Kidney (tissue), 14 donors: ENCODE measurements around the gene MYH13. TPM values are rescaled to one million over a fixed set of nuclear protein-coding genes. Genes with fewer than 3 reads are reported as not detected.

Experiments
- DNase-seq, 5 donors: peaks; one replicate each; pipeline ENCODE4 v3.0.0-alpha.2; 2013 to 2020
- FAIRE-seq: peaks from 2 replicates; lab custom pipeline; 2012; peaks lifted over from hg19 to GRCh38; lab: Jason Lieb, UNC
- H3K27ac ChIP-seq, 2 donors: one replicate each; pipeline ENCODE4 v1.7.0; 2013; ENCODE audit warnings: low read depth in 2 of 2, low read length in 2 of 2, inconsistent platforms in 1 of 2
- H3K27me3 ChIP-seq: one replicate; pipeline ENCODE4 v1.7.1; 2013; ENCODE audit warnings: low read length, inconsistent platforms; ENCODE audit not compliant: control insufficient read depth, insufficient read depth
- H3K36me3 ChIP-seq, 3 donors: one replicate each; pipeline versions ENCODE4 v1.7.0 to v1.7.1; 2013; ENCODE audit warnings: low read length in 3 of 3, control low read depth in 1 of 3, inconsistent platforms in 1 of 3; ENCODE audit not compliant: insufficient read depth in 3 of 3, control insufficient read depth in 2 of 3
- H3K4me1 ChIP-seq, 3 donors: one replicate each; pipeline versions ENCODE4 v1.7.0 to v1.7.1; 2013; ENCODE audit warnings: low read length in 3 of 3, inconsistent platforms in 1 of 3, low read depth in 1 of 3; ENCODE audit not compliant: control insufficient read depth in 2 of 3, insufficient read depth in 2 of 3
- H3K4me3 ChIP-seq, 3 donors: one replicate each; pipeline versions ENCODE4 v1.7.0 to v1.8.1; 2013; ENCODE audit warnings: low read length in 3 of 3, control low read depth in 1 of 3, inconsistent platforms in 1 of 3
- H3K9ac ChIP-seq, 3 donors: one replicate each; pipeline versions ENCODE4 v1.7.0 to v1.7.1; 2013; ENCODE audit warnings: low read length in 3 of 3, control low read depth in 1 of 3, inconsistent platforms in 1 of 3
- H3K9me3 ChIP-seq, 3 donors: one replicate each; pipeline versions ENCODE4 v1.7.0 to v1.7.1; 2013; ENCODE audit warnings: low read length in 3 of 3, control low read depth in 1 of 3, inconsistent platforms in 1 of 3; ENCODE audit not compliant: control insufficient read depth in 2 of 3, insufficient read depth in 1 of 3
- intact Hi-C: fragments of 100-400 bp; cut with DNase I; formaldehyde crosslinking; loops from one replicate; pipeline ENCODE4 v1.11.1; 2022
- polyA plus RNA-seq: library from polyadenylated mRNA; stranded (reverse); fragments of 350-450 nt; fragmentation: Illumina TruSeq; extraction: RNeasy Lipid Tissue Mini Kit (QIAGEN cat#74804); gene quantifications from one replicate; pipeline ENCODE4 v1.2.3, GENCODE V29; 2014; ENCODE audit warnings: low read depth, low replicate concordance; ENCODE audit not compliant: insufficient read depth
- total RNA-seq: library from RNA; stranded (reverse); fragmentation: NEBNext Ultra II Directional; extraction: Animal tissue kit (Norgen Biotek cat#: 25700); gene quantifications from one replicate; pipeline ENCODE4 v1.2.1, GENCODE V29; 2021
- TF ChIP-seq, protein P1 (sequence below): IDR thresholded peaks from 3 replicates; pipeline ENCODE4 v1.5.1; 2012; ENCODE audit warnings: mild to moderate bottlenecking, moderate library complexity, borderline replicate concordance; ENCODE audit not compliant: insufficient read depth; ENCODE audit errors: extremely low read depth
- donor health status: control.
- donor health status: control.
- donor health status: control.
- donor health status: control.
- donor health status: control.
- donor health status: DM: yes; HTN: yes; CAD: no.
- donor health status: Normal renal cell carcinoma (clear cell type).

The MYH13 gene
- total and polyA plus RNA-seq, 2 donors from 2014 or later: not detected

DNA sequence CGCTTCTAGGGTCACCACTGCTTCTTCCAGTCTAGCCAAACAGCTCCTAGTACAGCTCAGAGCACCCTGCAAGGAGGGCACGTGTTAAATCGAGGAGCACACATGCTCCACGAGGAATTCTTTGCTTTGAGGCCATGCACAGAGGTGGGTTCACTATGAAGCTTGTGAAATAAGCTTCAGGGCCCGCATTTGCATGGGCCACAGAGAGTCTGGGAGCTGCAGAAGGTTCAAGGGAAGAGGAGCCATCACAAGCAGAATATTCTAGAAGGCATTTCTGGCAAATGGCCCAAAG lies 55.3 kb downstream of the MYH13 start:
- intact Hi-C loops: no loop called here
- no peaks in the 10 kb centered on the region for H3K9me3 ChIP-seq
- TF ChIP-seq, protein P1, sequence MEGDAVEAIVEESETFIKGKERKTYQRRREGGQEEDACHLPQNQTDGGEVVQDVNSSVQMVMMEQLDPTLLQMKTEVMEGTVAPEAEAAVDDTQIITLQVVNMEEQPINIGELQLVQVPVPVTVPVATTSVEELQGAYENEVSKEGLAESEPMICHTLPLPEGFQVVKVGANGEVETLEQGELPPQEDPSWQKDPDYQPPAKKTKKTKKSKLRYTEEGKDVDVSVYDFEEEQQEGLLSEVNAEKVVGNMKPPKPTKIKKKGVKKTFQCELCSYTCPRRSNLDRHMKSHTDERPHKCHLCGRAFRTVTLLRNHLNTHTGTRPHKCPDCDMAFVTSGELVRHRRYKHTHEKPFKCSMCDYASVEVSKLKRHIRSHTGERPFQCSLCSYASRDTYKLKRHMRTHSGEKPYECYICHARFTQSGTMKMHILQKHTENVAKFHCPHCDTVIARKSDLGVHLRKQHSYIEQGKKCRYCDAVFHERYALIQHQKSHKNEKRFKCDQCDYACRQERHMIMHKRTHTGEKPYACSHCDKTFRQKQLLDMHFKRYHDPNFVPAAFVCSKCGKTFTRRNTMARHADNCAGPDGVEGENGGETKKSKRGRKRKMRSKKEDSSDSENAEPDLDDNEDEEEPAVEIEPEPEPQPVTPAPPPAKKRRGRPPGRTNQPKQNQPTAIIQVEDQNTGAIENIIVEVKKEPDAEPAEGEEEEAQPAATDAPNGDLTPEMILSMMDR: no peak

DNA sequence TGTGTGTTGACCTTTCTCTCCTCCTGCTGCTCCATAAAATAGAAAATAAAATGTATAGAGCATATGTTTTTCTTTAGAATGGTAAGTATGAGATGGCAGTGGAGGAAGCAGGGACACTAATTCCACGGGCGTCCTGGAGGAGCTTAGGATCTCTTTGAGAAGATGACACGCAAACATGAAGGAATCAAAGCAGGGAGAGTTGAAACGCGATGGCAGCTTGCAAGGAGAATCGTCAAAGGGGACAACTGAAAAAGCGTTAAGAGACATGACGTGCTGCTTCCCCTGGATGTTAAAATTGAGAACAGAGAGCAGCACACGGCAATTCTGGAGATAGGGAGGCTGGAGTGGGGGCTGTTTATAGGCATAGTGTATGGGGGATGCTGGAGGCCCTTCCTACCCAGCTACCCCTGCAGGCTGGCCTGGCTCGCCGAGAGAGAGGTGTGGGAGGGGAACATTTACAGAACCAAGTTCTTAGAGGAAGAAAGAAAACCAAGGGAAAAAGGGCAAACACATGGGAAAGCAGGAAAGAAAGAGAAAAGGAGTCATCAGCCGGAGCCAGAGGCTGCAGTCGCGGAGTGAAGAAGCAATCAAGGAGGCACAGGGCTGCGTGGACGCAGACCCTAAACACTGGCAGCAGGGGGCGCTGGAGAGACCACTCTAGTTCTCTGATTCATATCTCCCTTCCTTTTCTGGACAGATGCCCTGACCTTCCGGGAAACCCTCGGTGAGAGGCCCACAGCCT lies 55.8 kb downstream of the MYH13 start:
- no peak overlapping the region for H3K4me3 ChIP-seq
- H3K27ac ChIP-seq: no peak overlapping the region
- FAIRE-seq (no peak), DNase-seq (peak in 3 of 5 donors; percentile 35 to 78 (median 59))
- H3K4me1 ChIP-seq: no peaks in the 10 kb centered on the region
- no peak overlapping the region for H3K9ac ChIP-seq
- H3K9me3 ChIP-seq: no peaks in the 10 kb centered on the region
- intact Hi-C loops: no loop called here
- H3K27me3 ChIP-seq: no peaks in the 10 kb centered on the region
- TF ChIP-seq, protein P1: peak; percentile 50
- H3K36me3 ChIP-seq: no peaks in the 10 kb centered on the region

More for the DNA sequence above, 55.3 kb downstream of the MYH13 start:
- H3K9ac ChIP-seq: no peak overlapping the region
- no peaks in the 10 kb centered on the region for H3K36me3 ChIP-seq
- no peaks in the 10 kb centered on the region for H3K4me1 ChIP-seq
- FAIRE-seq (no peak), DNase-seq (no peak)
- no peak overlapping the region for H3K27ac ChIP-seq
- no peaks in the 10 kb centered on the region for H3K27me3 ChIP-seq
- H3K4me3 ChIP-seq: no peak overlapping the region

DNA sequence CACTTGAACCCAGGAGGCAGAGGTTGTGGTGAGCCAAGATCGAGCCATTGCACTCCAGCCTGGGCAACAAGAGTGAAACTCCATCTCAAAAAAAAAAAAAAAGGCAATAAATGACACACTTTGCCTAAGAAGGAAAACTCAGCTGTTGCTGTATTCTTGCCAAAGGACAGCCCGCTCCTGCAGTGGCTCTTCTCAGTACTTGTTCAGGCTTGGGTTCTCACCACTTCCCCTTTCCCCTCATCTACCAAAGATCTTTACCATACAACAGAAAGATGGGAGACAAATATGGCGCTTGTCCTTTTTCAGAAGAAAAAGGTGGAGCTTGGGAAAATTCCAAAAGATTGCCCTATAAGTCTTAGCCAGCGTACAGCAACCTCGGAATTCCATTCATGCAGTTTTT lies 58.5 kb downstream of the MYH13 start:
- TF ChIP-seq, protein P1: no peak
- H3K4me3 ChIP-seq: no peak overlapping the region
- DNase-seq (no peak), FAIRE-seq (no peak)
- no peak overlapping the region for H3K27ac ChIP-seq
- no peaks in the 10 kb centered on the region for H3K36me3 ChIP-seq
- H3K9ac ChIP-seq: no peak overlapping the region
- no peaks in the 10 kb centered on the region for H3K4me1 ChIP-seq
- H3K9me3 ChIP-seq: no peaks in the 10 kb centered on the region
- intact Hi-C loops: no loop called here
- H3K27me3 ChIP-seq: no peaks in the 10 kb centered on the region
